BLaER1 (cell line): Measurements from ENCODE around the gene ABHD4.
"Not testable (repeated sequence)": the region's sequence is repeated elsewhere in the genome, so short reads cannot be mapped to it uniquely, and the experiment has no call there.

Source experiments
- H3K27ac ChIP-seq: shearing (Covaris generic); formaldehyde crosslinking; 2 replicates; pipeline ENCODE4 v1.8.1; 2022
- H3K27me3 ChIP-seq: shearing (Covaris generic); formaldehyde crosslinking; 2 replicates; pipeline ENCODE4 v1.8.1; 2022
- H3K36me3 ChIP-seq: shearing (Covaris generic); formaldehyde crosslinking; 2 replicates; pipeline ENCODE4 v1.8.1; 2022
- H3K4me1 ChIP-seq: shearing (Covaris generic); formaldehyde crosslinking; 2 replicates; pipeline ENCODE4 v1.8.1; 2022
- H3K4me2 ChIP-seq: shearing (Covaris generic); formaldehyde crosslinking; 2 replicates; pipeline ENCODE4 v1.8.1; 2022
- H3K4me3 ChIP-seq: shearing (Covaris generic); formaldehyde crosslinking; 2 replicates; pipeline ENCODE4 v1.8.1; 2022
- H3K9ac ChIP-seq: shearing (Covaris generic); formaldehyde crosslinking; 2 replicates; pipeline ENCODE4 v1.8.1; 2022
- H3K9me3 ChIP-seq: shearing (Covaris generic); formaldehyde crosslinking; 2 replicates; pipeline ENCODE4 v1.8.1; 2022
- H4K20me1 ChIP-seq: shearing (Covaris generic); formaldehyde crosslinking; 2 replicates; pipeline ENCODE4 v1.8.1; 2022
- Cebpa-rat ChIP-seq: shearing (Covaris generic); IDR thresholded peaks from 2 replicates; pipeline ENCODE4 v1.8.1; 2022

ABHD4 gene

DNA sequence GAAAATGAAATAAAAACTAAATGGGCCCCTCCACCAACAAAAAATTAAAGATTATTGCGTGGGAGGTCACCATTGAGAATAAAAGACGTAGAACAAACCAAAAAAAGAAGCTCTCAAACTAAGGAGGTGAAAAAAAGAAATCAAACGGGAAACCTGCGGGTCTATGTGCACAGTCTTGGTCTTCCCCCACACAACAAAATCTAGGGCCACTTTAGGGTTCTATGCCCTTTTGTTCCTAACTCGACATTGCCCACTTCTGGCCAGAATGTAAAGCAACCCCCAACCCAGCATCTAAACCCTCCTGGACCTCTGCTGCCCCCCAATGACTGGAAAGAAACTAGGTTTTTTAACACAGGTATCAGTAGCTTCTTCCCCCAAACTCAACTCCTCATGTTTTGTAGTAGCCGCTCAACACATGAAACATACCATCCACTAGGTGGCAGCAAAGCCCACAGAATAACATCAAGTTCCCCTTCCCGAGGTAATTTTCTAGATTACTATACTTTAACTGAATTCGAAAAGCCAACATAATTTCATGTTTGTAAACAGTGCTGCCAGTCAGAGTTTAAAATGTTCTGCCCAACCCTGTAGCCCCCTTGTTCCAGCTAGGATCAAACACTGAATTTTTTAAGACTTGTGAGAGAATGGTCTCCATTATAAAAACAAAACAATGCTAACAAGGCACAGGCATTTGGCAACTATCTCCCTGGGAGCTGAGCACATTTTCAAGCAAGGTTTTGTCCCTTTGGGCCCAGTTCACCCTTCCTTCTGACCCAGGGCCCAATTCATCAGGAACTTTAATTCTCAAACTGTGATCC is 27.8 kb upstream of the ABHD4 start:
- Histone ChIP-seq H4K20me1 (no peaks in the 10 kb centered on the region), H3K4me3 (peak overlapping the region; percentile 58), H3K4me2 (peak overlapping the region; percentile 90), H3K36me3 (peaks cover 49% of the 10 kb centered on the region), H3K4me1 (peaks cover 56% of the 10 kb centered on the region), H3K9ac (peak overlapping the region; percentile 66), H3K27ac (peak overlapping the region; percentile 100), H3K9me3 (no peaks in the 10 kb centered on the region), H3K27me3 (no peaks in the 10 kb centered on the region)
- TF ChIP-seq Cebpa-rat, result no peak

DNA sequence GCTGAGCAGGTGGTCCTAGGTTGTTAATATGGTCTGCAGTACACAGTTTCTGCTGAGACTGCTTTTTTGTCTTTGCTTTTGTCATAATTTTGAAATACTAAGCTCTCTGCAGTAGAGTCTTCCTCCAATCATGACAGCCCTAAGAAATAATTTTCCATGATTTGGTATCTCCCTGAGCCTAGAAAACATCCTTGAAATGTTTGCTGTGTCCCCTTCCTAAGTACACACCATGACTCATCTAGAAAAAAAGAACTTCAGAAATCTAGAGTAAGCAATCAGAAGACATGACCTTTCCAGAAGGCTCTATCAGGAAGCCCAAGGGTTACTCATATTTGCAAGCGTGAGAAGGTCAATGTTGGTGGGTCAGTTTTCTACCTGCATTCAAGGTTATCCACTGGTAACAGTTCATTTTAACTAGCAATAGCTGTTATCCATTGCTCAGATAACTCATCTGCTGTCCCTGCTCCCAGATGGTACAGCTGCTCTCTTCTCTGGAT is 25.5 kb upstream of the ABHD4 start:
- Histone ChIP-seq H3K27ac (peak overlapping the region; percentile 37), H3K27me3 (no peaks in the 10 kb centered on the region), H3K36me3 (peaks cover 62% of the 10 kb centered on the region), H3K9me3 (no peaks in the 10 kb centered on the region), H3K4me1 (peaks cover 33% of the 10 kb centered on the region), H3K4me2 (no peak overlapping the region), H3K4me3 (no peak overlapping the region), H4K20me1 (peaks cover 7% of the 10 kb centered on the region; the same call in 1 of the 2 replicates), H3K9ac (no peak overlapping the region; the same call in 1 of the 2 replicates)
- no peak for TF ChIP-seq Cebpa-rat

DNA sequence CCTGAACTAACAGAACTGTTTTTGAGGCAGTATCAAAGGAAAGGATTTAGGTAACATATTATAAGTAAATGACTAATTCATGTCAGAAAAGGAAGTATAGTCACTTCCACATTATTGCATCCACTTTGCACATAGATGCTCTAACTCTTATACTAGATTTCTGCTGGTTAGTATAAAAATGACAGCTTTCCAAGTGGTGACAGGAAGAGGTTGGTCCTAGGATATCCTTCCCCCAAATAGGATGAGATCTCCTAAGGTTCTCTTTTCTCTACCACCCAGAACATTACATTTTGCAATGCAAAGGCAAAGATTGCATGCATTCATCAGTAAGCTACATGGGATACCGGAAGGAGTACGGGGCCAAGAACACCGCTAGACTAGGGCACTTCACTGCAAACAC is 24.3 kb upstream of the ABHD4 start:
- TF ChIP-seq Cebpa-rat, result no peak
- Histone ChIP-seq H3K27me3 (no peaks in the 10 kb centered on the region), H3K36me3 (peaks cover 71% of the 10 kb centered on the region), H3K9me3 (no peaks in the 10 kb centered on the region), H3K9ac (no peak overlapping the region), H3K4me3 (no peak overlapping the region), H3K4me2 (no peak overlapping the region), H3K27ac (no peak overlapping the region), H3K4me1 (peaks cover 21% of the 10 kb centered on the region), H4K20me1 (peaks cover 10% of the 10 kb centered on the region; the same call in 1 of the 2 replicates)

GRCh38 chr14:22577334-22577908 is 20.7 kb upstream of the ABHD4 start:
- no peaks in the 10 kb centered on the region for H3K27me3 ChIP-seq
- H3K4me2 ChIP-seq, result no peak overlapping the region
- H3K9ac ChIP-seq, result no peak overlapping the region

GRCh38 chr14:22579236-22579635 is 18.9 kb upstream of the ABHD4 start:
- H3K9ac ChIP-seq, result no peak overlapping the region
- H4K20me1 ChIP-seq, result peaks cover 22% of the 10 kb centered on the region; the same call in 1 of the 2 replicates
- no peaks in the 10 kb centered on the region for H3K9me3 ChIP-seq
- no peak overlapping the region for H3K4me2 ChIP-seq
- H3K27ac ChIP-seq, result no peak overlapping the region
- peaks cover 45% of the 10 kb centered on the region for H3K36me3 ChIP-seq
- no peak for TF ChIP-seq Cebpa-rat
- H3K4me3 ChIP-seq, result no peak overlapping the region
- peaks cover 25% of the 10 kb centered on the region for H3K4me1 ChIP-seq
- H3K27me3 ChIP-seq, result no peaks in the 10 kb centered on the region

More at GRCh38 chr14:22577334-22577908, 20.7 kb upstream of the ABHD4 start:
- H4K20me1 ChIP-seq, result peaks cover 18% of the 10 kb centered on the region; the same call in 1 of the 2 replicates
- no peak for TF ChIP-seq Cebpa-rat
- no peaks in the 10 kb centered on the region for H3K9me3 ChIP-seq
- H3K4me1 ChIP-seq, result peaks cover 7% of the 10 kb centered on the region
- peaks cover 63% of the 10 kb centered on the region for H3K36me3 ChIP-seq
- no peak overlapping the region for H3K4me3 ChIP-seq
- H3K27ac ChIP-seq, result no peak overlapping the region

- no peak overlapping the region for H3K9ac ChIP-seq
- no peaks in the 10 kb centered on the region for H3K9me3 ChIP-seq
- no peak overlapping the region for H3K4me3 ChIP-seq
- peaks cover 38% of the 10 kb centered on the region for H3K36me3 ChIP-seq
- H3K4me1 ChIP-seq, result peaks cover 32% of the 10 kb centered on the region
- no peak overlapping the region for H3K27ac ChIP-seq
- H3K27me3 ChIP-seq, result no peaks in the 10 kb centered on the region
- no peak overlapping the region for H3K4me2 ChIP-seq
- TF ChIP-seq Cebpa-rat, result no peak
- H4K20me1 ChIP-seq, result peaks cover 22% of the 10 kb centered on the region; the same call in 1 of the 2 replicates
Observed at GRCh38 chr14:22579881-22580280, 18.2 kb upstream of the ABHD4 start.

DNA sequence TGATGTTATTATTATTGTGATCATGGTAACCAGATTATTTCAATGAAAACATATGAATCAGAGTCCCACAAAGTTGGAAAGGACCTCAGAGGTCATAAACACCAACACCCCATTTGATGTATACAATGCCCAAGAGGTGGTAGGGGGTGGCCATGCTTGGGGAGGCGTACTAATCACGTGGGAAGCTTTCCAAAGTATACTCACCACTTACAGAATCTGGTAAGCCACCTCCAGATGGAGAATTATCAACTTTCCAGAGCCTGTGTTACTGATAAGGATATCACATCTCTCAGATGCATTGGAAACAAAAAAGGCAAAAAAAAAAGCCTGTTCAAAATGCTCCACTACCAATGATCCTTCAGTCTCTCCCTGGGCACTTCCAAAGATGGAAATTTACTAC is 17.5 kb upstream of the ABHD4 start:
- Histone ChIP-seq H3K4me2 (no peak overlapping the region), H3K9ac (no peak overlapping the region), H3K27me3 (no peaks in the 10 kb centered on the region), H4K20me1 (peaks cover 22% of the 10 kb centered on the region; the same call in 1 of the 2 replicates), H3K4me1 (peaks cover 39% of the 10 kb centered on the region), H3K9me3 (no peaks in the 10 kb centered on the region), H3K36me3 (peaks cover 31% of the 10 kb centered on the region), H3K27ac (no peak overlapping the region), H3K4me3 (no peak overlapping the region)
- no peak for TF ChIP-seq Cebpa-rat

- no peak overlapping the region for H3K4me3 ChIP-seq
- TF ChIP-seq Cebpa-rat, result no peak
- peak overlapping the region; percentile 57 for H3K4me2 ChIP-seq
- H3K27ac ChIP-seq, result no peak overlapping the region
- H3K9me3 ChIP-seq, result no peaks in the 10 kb centered on the region
- H3K36me3 ChIP-seq, result peaks cover 29% of the 10 kb centered on the region
- no peaks in the 10 kb centered on the region for H3K27me3 ChIP-seq
- H3K9ac ChIP-seq, result 0 out of 2 replicates have a peak overlapping the region, but pooled peaks have one; percentile 4
- peaks cover 12% of the 10 kb centered on the region; the same call in 1 of the 2 replicates for H4K20me1 ChIP-seq
- H3K4me1 ChIP-seq, result peaks cover 67% of the 10 kb centered on the region
Observed at GRCh38 chr14:22583994-22584393, 14.1 kb upstream of the ABHD4 start.

DNA sequence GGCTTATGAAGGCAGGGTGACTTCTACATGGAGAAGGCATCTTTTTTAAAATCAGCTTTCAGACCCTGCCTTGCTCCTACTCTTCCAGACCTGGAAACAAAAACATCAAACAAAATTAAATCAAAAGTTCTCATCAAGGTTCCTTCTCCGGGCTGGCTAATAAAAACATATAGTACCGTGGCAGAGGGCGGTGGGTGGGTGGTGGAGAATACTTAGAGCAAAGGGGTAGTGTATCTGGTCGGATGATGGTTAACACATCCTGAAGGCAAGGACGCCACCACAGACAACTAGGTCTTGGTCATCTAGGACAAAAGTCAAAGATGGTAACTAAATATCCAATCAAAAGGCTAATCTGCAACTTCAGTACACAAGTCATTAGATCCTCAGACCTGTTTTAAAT is 10.9 kb upstream of the ABHD4 start:
- no peak overlapping the region for H3K4me3 ChIP-seq
- H3K9me3 ChIP-seq, result no peaks in the 10 kb centered on the region
- H3K4me1 ChIP-seq, result peaks cover 75% of the 10 kb centered on the region
- peak overlapping the region; percentile 84 for H3K4me2 ChIP-seq
- H3K9ac ChIP-seq, result no peak overlapping the region; the same call in 1 of the 2 replicates
- peaks cover 17% of the 10 kb centered on the region; the same call in 1 of the 2 replicates for H3K36me3 ChIP-seq
- no peak overlapping the region for H3K27ac ChIP-seq
- TF ChIP-seq Cebpa-rat, result no peak
- peaks cover 4% of the 10 kb centered on the region; the same call in 1 of the 2 replicates for H4K20me1 ChIP-seq
- no peaks in the 10 kb centered on the region for H3K27me3 ChIP-seq

DNA sequence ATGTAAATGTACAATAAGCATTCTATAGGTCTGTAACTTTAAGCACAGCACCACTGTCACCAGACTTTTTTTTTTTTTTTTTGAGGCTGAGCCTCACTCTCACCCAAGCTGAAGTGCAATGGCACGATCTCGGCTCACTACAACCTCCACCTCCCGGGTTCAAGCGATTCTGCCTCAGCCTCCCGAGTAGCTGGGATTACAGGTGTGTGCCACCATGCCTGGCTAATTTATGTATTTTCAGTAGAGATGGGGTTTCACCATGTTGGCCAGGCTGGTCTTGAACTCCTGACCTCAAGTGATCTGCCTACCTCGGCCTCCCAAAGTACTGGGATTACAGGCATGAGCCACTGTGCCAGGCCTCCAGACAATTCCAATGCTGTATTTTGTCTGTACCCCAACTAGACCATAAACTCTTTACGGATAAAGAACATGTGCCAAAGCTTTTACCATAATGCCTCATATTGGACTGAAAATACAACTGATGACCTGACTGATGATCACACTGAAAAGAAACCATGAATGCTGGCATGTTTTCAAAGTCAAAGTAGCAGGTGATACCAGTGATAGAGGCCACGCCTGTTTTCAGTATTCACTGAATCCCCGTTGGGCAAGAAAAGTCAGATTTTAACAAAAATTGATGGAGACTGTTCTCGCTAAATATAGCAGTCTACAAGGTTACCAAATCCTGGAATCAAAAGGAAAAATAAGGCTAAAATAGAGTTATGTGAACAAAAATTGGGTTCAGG is 10.2 kb upstream of the ABHD4 start:
- Histone ChIP-seq H3K36me3 (peaks cover 17% of the 10 kb centered on the region; the same call in 1 of the 2 replicates), H3K9ac (peak overlapping the region; percentile 89), H3K4me3 (peak overlapping the region; percentile 84), H3K4me2 (peak overlapping the region; percentile 84), H3K27ac (peak overlapping the region; percentile 81; the same call in 1 of the 2 replicates), H3K4me1 (peaks cover 69% of the 10 kb centered on the region)
- not testable (repeated sequence) for H4K20me1 ChIP-seq, H3K9me3 ChIP-seq, H3K27me3 ChIP-seq
